Esophagus squamous epithelium (tissue), 5 donors: Measurements from ENCODE around the gene CTNNA3. TPM values are rescaled to one million over a fixed set of nuclear protein-coding genes. Genes with fewer than 3 reads are reported as not detected.
"Not testable (repeated sequence)": the region's sequence is repeated elsewhere in the genome, so short reads cannot be mapped to it uniquely, and the experiment has no call there.

ENCODE experiments used
- DNase-seq: peaks from one replicate; lab custom pipeline; 2025; lab: John Stamatoyannopoulos, UW
- H3K27ac ChIP-seq, 4 donors: fragments of 200-600 bp; sonication (generic); one replicate each; pipeline ENCODE4 v1.5.1; 2016 to 2019; ENCODE audit warnings: mild to moderate bottlenecking in 1 of 4
- H3K27me3 ChIP-seq, 4 donors: fragments of 200-600 bp; sonication (generic); 1 replicate in 3 of 4; 2 replicates in 1 of 4; pipeline versions ENCODE4 v1.5.1 to v1.6.0; 2017 to 2021; ENCODE audit warnings: antibody characterized with exemption in 1 of 4
- H3K36me3 ChIP-seq, 3 donors: fragments of 200-600 bp; sonication (generic); one replicate each; pipeline ENCODE4 v1.5.1; 2016 to 2019
- H3K4me1 ChIP-seq, 3 donors: fragments of 200-600 bp; sonication (generic); one replicate each; pipeline ENCODE4 v1.5.1; 2017 to 2019
- H3K4me3 ChIP-seq, 4 donors: fragments of 200-600 bp; sonication (generic); 1 replicate in 3 of 4; 2 replicates in 1 of 4; pipeline ENCODE4 v1.5.1; 2016 to 2019; ENCODE audit warnings: mild to moderate bottlenecking in 2 of 4, moderate library complexity in 1 of 4
- H3K9me3 ChIP-seq, 3 donors: fragments of 200-600 bp; sonication (generic); one replicate each; pipeline ENCODE4 v1.5.1; 2016 to 2019
- CTCF ChIP-seq, 6 experiments: fragments of 450-650 bp in 4 of 6; fragments of 200-600 bp in 2 of 6; sonication (generic) in 2 of 6; IDR thresholded peaks; one replicate each; pipeline ENCODE4 v1.5.1; 2016 to 2019; ENCODE audit warnings: antibody characterized with exemption in 6 of 6, mild to moderate bottlenecking in 4 of 6, moderate library complexity in 4 of 6
- POLR2A ChIP-seq, 4 donors: fragments of 450-650 bp; IDR thresholded peaks; one replicate each; pipeline ENCODE4 v1.6.1; 2017; ENCODE audit warnings: antibody characterized with exemption in 4 of 4, mild to moderate bottlenecking in 4 of 4, moderate library complexity in 3 of 4
- WGBS, 2 donors: methylation state at CpG; one replicate each; pipeline ENCODE4 v1.1.5; 2018; 5-methylcytosine and 5-hydroxymethylcytosine counted together
- intact Hi-C: fragments of 100-400 bp; cut with DNase I; formaldehyde crosslinking; loops from one replicate; pipeline ENCODE4 v1.15.0; 2022
- total RNA-seq, 4 donors: library from RNA; depleted of rRNA; stranded (reverse); fragments of >200 nt; gene quantifications; one replicate each; pipeline ENCODE4 v1.1.0, GENCODE V29; 2016
- donor health status: DM: yes; HTN: yes; CAD: no.

CTNNA3 gene
- total RNA-seq, 4 donors from 2014 or later = 0.29 to 1.9 (median 0.61) TPM; not detected in 1

GRCh38 chr10:67705921-67706320, 9.9 kb upstream of the CTNNA3 start:
- H3K27me3 ChIP-seq = no peaks in the 10 kb centered on the region
- no peaks in the 10 kb centered on the region for H3K36me3 ChIP-seq
- H3K27ac ChIP-seq = no peak overlapping the region
- 70 to 85% methylated on average over 1 of the region's 1 CpG for WGBS, 2 donors
- TF ChIP-seq CTCF (IDR thresholded peaks at IDR 0.05) (no peak), POLR2A (IDR thresholded peaks at IDR 0.05) (no peak)
- no peaks in the 10 kb centered on the region for H3K4me1 ChIP-seq
- H3K4me3 ChIP-seq = no peak overlapping the region
- intact Hi-C loops = no loop called here
- no peaks in the 10 kb centered on the region for H3K9me3 ChIP-seq
- DNase-seq = no peak

- H3K27ac ChIP-seq, H3K4me3 ChIP-seq, H3K36me3 ChIP-seq, DNase-seq, H3K9me3 ChIP-seq, H3K4me1 ChIP-seq, H3K27me3 ChIP-seq: not testable (repeated sequence)
- intact Hi-C loops = loop anchor here (5.0 kb wide), 1 partner anchor 83 kb away; no protein-coding TSS in a partner anchor
- 90 to 95% methylated on average over 13 to 18 of the region's 23 CpGs for WGBS, 2 donors
Measured at GRCh38 chr10:67699613-67700270, 3.7 kb upstream of the CTNNA3 start.

GRCh38 chr10:67698164-67698563, 2.2 kb upstream of the CTNNA3 start:
- 35 to 51% methylated on average over 4 of the region's 4 CpGs for WGBS, 2 donors

GRCh38 chr10:67697724-67698131, 1.7 kb upstream of the CTNNA3 start:
- Histone ChIP-seq H3K27ac (no peak overlapping the region), H3K4me1 (peaks cover 0 to 6% (median 4%) of the 10 kb centered on the region in 3 donors), H3K4me3 (no peak overlapping the region), H3K36me3 (no peaks in the 10 kb centered on the region), H3K27me3 (no peaks in the 10 kb centered on the region), H3K9me3 (no peaks in the 10 kb centered on the region)
- WGBS, 2 donors = 0% methylated on average over 2 of the region's 2 CpGs
- TF ChIP-seq CTCF (IDR thresholded peaks at IDR 0.05) = peak; percentile 30 to 65 (median 54)
- TF ChIP-seq POLR2A (IDR thresholded peaks at IDR 0.05) = no peak
- no peak for DNase-seq
- intact Hi-C loops = loop anchor here (5.0 kb wide), 1 partner anchor 85 kb away; no protein-coding TSS in a partner anchor

More at GRCh38 chr10:67698164-67698563, 2.2 kb upstream of the CTNNA3 start:
- no peak for DNase-seq
- H3K4me3 ChIP-seq = no peak overlapping the region
- TF ChIP-seq POLR2A (IDR thresholded peaks at IDR 0.05) (no peak), CTCF (IDR thresholded peaks at IDR 0.05) (no peak)
- no peaks in the 10 kb centered on the region for H3K9me3 ChIP-seq
- peaks cover 0 to 6% (median 4%) of the 10 kb centered on the region in 3 donors for H3K4me1 ChIP-seq
- no peak overlapping the region for H3K27ac ChIP-seq
- no peaks in the 10 kb centered on the region for H3K36me3 ChIP-seq
- intact Hi-C loops = loop anchor here (5.0 kb wide), 1 partner anchor 84 kb away; no protein-coding TSS in a partner anchor
- H3K27me3 ChIP-seq = no peaks in the 10 kb centered on the region

GRCh38 chr10:67696679-67697078, 684 bp upstream of the CTNNA3 start:
- H3K27ac ChIP-seq = no peak overlapping the region
- TF ChIP-seq CTCF (IDR thresholded peaks at IDR 0.05) (no peak), POLR2A (IDR thresholded peaks at IDR 0.05) (no peak)
- H3K27me3 ChIP-seq = no peaks in the 10 kb centered on the region
- no peaks in the 10 kb centered on the region for H3K36me3 ChIP-seq
- H3K9me3 ChIP-seq = no peaks in the 10 kb centered on the region
- whole genome bisulfite sequencing, 2 donors = 53 to 62% methylated on average over 2 of the region's 2 CpGs
- H3K4me3 ChIP-seq = no peak overlapping the region
- H3K4me1 ChIP-seq = peaks cover 0 to 6% (median 4%) of the 10 kb centered on the region in 3 donors
- DNase-seq = no peak
- intact Hi-C loops = loop anchor here (5.0 kb wide), 1 partner anchor 86 kb away; no protein-coding TSS in a partner anchor
